HG03139 (cell line): ENCODE data around the gene PRM3.

ENCODE experiments used
- ATAC-seq: cut with Tn5 transposase; IDR thresholded peaks from one replicate; pipeline ENCODE4 v1.9.1; 2021; ENCODE audit not compliant: unreplicated experiment

PRM3 gene

DNA sequence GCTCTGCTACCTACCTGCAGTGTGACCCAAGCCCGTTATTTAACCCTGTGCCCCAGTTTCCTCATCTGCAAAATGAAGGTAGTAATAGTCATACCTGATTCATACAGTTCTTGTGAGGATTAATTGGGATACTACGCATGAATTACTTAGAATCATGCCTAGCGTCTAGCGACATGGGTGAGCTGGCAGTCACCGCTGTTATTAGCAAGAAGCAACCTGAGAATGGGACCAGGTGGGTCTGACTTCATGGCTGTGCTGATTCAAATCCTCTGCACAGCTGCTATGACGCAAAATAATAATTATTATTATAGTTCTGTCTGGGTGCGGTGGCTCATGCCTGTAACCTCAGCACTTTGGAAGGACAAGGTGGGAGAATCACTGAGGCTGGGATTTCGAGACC is 25.3 kb downstream of the PRM3 start:
- ATAC-seq = no peak

DNA sequence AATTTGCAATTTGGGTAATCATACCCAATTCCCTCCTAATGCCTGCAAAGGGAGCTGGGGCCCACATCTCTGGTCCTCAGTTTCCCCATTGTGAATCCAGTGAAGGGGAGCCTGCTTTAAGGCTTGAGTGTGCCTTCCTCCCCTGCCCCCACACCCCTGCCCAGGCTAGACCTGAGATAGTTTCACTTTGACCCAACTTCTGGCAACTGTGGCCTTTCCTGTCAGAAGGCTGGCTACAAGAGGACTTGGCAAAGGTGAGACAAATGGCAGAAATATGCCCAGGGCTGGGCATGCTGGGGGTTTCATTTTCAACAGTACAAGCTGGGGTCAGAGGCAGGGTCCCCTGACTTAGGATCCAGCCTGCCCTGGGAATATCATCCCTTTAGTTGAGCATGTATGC is 27.4 kb downstream of the PRM3 start:
- no peak for ATAC-seq

DNA sequence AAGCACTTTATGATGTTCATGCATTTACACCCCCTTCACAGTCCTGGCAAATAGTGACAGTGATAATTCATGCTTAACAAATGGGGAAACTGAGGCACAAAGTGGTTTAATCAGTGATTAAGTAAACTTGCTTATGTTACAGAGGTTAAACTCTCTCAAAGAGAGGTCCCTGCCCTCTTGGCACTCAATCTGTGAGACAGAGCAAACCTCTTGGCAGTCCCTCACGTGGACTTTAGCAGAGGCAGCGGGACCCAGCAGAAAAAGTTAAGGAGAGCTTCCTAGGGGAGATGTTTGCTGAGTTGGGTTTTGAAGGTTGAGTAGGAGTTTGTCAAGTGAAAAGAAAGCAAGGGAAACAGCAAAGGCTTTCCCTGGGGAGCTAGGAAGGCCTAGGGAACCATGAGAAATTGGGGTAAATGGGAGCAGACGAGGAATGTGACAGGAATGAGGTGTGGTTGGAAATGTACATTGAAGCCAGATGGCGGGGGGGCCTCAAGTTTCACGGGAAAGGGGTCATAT is 28.1 kb downstream of the PRM3 start:
- no peak for ATAC-seq

- ATAC-seq = no peak
These were observed 30.8 kb downstream of the PRM3 start for GRCh38 chr16:11242658-11243057.

DNA sequence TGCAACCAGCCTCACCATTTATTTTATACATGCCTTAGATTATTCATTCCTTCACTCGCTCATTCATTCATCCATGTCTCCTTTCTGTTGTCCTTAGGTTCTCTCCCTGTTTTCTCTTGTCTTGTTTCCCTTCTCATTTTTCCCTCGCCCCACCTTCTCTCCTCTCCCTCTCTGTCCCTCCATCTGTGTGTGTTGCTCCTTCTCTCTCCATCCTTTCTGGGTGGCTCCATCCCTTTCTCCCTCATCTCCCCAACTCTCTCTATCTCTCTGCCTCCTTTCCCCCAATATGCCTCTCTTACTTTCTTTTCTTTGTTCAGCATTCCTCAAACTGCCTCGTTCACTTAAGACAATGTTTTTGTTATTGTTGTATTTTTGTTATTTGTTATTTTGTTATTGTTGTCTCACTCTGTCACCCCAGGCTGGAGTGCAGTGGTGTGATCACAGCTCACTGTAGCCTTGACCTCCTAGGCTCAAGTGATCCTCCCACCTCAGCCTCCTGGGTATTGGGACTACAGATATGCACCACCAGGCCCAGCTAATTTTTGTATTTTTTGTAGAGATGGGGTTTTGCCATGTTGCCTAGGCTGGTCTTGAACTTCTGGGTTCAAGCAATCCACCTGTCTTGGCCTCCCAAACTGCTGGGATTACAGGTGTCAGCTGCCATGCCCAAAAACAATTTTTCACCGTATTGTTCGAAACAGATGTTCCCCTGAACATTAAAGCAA is 31.8 kb downstream of the PRM3 start:
- no peak for ATAC-seq

GRCh38 chr16:11240636-11241473 is 32.6 kb downstream of the PRM3 start:
- ATAC-seq = no peak

GRCh38 chr16:11239644-11240632 is 33.5 kb downstream of the PRM3 start:
- no peak for ATAC-seq

- no peak for ATAC-seq
These were observed 34.9 kb downstream of the PRM3 start for GRCh38 chr16:11238272-11239202.

GRCh38 chr16:11236461-11237254 is 36.8 kb downstream of the PRM3 start:
- ATAC-seq = no peak

DNA sequence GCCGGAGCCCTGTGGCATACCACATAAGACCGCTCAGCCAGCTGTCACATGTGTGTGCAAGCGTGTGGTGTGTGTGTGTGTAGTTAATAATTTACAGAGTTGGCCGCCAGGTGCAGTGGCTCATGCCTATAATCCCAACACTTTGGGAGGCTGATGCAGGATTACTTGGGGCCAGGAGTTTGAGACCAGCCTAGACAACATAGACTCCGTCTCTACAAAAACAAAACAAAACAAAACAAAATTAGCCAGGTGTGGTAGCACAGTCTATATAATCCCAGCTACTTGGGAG is 37.8 kb downstream of the PRM3 start:
- ATAC-seq = no peak

GRCh38 chr16:11234884-11235702 is 38.3 kb downstream of the PRM3 start:
- ATAC-seq = no peak

GRCh38 chr16:11233727-11234376 is 39.6 kb downstream of the PRM3 start:
- ATAC-seq = no peak

- ATAC-seq = peak; percentile 39
These were observed 40.3 kb downstream of the PRM3 start for GRCh38 chr16:11232852-11233726.

- ATAC-seq = no peak
These were observed 41.1 kb downstream of the PRM3 start for GRCh38 chr16:11232302-11232851.

DNA sequence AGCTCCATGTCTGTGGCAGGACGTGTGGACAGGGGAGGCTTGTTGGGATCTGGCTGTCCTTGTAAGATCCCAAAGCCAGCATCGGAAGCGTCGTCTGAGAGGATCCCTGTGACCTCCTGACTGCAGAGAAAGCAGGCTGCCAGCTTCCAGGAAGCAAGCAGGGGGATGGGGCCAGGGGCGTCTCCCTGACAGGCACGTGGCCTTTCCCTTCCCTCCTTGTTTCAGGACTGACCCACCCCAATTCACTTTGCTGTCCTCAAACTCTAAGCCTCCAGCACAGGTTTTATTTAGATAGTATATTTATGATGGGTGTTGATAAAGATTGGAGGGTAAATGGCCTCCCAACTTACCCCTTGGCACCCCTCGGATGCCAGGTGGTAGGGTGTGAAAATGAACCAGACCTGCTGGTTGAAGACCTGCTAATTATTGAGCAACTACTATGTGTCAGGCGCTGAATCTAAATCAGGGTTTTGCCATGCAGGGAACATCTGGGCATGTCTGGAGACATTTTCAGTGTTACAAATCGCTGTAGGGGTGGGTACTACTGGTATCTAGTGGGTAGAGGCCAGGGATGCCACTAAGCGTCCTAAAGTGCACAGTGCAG is 42.0 kb downstream of the PRM3 start:
- ATAC-seq = no peak

DNA sequence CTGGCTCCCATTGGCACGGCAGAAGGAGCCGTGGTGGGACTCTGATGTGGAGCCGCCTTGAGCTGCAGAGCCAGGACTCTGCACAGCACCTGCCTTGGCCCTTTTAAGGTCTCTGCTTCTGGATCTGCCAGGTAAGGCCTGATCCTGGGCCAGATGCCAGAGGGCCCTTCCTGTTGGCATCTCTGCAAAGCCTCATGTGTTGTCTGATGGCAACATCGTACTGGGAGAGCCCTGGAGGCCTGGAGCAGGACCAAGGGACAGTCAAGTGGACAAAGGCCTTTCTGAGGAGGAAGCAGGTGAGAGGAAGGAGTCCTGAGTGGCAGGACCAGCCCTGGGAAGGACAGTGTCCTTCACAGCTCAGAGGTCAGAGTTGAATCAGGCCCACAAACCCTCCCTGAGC is 43.5 kb downstream of the PRM3 start:
- ATAC-seq = no peak
